RWPE2 (cell line): ENCODE results near the gene RPL13.

Experiments used
- ATAC-seq: fragments of 200-7000 bp; cut with Tn5 transposase; 3 replicates; pipeline ENCODE4 v1.9.1; 2021; ENCODE audit warnings: low read depth
- DNase-seq: peaks from one replicate; pipeline ENCODE4 v3.0.0-alpha.2; 2020; ENCODE audit warnings: low spot score
- H3K27ac ChIP-seq: fragments of 450-650 bp; 2 replicates; pipeline ENCODE4 v1.5.1; 2017; ENCODE audit warnings: mild to moderate bottlenecking; ENCODE audit not compliant: poor library complexity, severe bottlenecking
- H3K27me3 ChIP-seq: fragments of 250-450 bp; sonication (Bioruptor Pico); 2 replicates; pipeline ENCODE4 v1.5.1; 2021; ENCODE audit warnings: mild to moderate bottlenecking, moderate library complexity; ENCODE audit not compliant: insufficient read depth, poor library complexity, severe bottlenecking
- H3K36me3 ChIP-seq: fragments of 250-450 bp; sonication (Bioruptor Pico); 2 replicates; pipeline ENCODE4 v1.5.1; 2020; ENCODE audit warnings: low read depth, mild to moderate bottlenecking, moderate library complexity
- H3K4me1 ChIP-seq: fragments of 250-450 bp; sonication (Bioruptor Pico); 2 replicates; pipeline ENCODE4 v1.5.1; 2021; ENCODE audit warnings: mild to moderate bottlenecking, moderate library complexity; ENCODE audit not compliant: insufficient read depth, poor library complexity, severe bottlenecking
- H3K4me3 ChIP-seq: fragments of 250-450 bp; sonication (Bioruptor Pico); 2 replicates; pipeline ENCODE4 v1.5.1; 2021; ENCODE audit warnings: mild to moderate bottlenecking, moderate library complexity; ENCODE audit not compliant: severe bottlenecking
- H3K9me3 ChIP-seq: fragments of 250-450 bp; sonication (Bioruptor Pico); 2 replicates; pipeline ENCODE4 v1.5.1; 2021; ENCODE audit warnings: mild to moderate bottlenecking, moderate library complexity; ENCODE audit not compliant: severe bottlenecking
- TF ChIP-seq, protein P1 (sequence below): fragments of 450-650 bp; IDR thresholded peaks from one replicate; pipeline ENCODE4 v1.5.1; 2017; ENCODE audit warnings: mild to moderate bottlenecking, moderate library complexity; ENCODE audit not compliant: poor library complexity, severe bottlenecking

RPL13 gene

DNA sequence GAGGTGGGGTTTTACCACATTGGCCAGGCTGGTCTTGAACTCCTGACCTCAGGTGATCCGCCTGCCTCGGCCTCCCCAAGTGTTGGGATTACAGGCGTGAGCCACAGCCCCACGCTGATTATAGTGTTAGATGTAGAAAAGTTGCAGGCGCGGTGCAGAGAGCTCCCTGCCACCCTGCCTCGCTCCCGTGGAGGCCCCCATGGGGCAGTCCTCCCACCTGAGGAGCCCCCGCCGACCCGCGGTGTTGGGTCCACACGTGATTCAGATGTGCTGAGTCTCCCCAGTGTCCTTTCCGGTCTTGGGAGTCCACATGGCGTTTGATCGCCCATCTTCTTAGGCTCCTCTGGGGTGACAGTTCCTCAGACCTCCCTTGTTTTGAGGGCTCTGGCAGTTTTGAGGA lies 5.2 kb upstream of the RPL13 start:
- TF ChIP-seq, protein P1, sequence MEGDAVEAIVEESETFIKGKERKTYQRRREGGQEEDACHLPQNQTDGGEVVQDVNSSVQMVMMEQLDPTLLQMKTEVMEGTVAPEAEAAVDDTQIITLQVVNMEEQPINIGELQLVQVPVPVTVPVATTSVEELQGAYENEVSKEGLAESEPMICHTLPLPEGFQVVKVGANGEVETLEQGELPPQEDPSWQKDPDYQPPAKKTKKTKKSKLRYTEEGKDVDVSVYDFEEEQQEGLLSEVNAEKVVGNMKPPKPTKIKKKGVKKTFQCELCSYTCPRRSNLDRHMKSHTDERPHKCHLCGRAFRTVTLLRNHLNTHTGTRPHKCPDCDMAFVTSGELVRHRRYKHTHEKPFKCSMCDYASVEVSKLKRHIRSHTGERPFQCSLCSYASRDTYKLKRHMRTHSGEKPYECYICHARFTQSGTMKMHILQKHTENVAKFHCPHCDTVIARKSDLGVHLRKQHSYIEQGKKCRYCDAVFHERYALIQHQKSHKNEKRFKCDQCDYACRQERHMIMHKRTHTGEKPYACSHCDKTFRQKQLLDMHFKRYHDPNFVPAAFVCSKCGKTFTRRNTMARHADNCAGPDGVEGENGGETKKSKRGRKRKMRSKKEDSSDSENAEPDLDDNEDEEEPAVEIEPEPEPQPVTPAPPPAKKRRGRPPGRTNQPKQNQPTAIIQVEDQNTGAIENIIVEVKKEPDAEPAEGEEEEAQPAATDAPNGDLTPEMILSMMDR = no peak
- Histone ChIP-seq H3K27me3 (no peaks in the 10 kb centered on the region), H3K4me3 (no peak overlapping the region), H3K9me3 (no peaks in the 10 kb centered on the region), H3K4me1 (peaks cover 5% of the 10 kb centered on the region), H3K27ac (no peak overlapping the region), H3K36me3 (peaks cover 60% of the 10 kb centered on the region)
- ATAC-seq (no peak), DNase-seq (no peak)

DNA sequence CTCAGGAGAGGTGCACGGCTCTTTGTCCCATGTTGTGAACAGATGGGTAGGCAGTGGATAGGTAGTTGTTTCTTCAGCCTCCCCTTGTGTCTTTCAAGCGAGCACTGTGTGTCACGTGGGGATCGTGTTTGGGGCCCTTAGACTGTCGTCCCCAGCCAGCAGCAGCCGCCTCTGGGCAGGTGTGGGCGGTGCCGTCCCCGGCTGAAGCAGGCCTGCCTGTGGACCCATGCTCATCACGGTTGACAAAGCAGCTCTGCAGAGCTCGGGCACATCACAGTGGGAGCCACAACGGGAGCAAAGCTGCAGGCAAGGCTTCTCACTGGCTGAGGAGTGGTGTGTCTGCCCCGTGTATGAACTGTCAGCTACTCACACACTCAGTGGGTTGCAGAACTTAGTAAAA lies 4.7 kb upstream of the RPL13 start:
- TF ChIP-seq, protein P1 = no peak
- Histone ChIP-seq H3K4me3 (no peak overlapping the region), H3K9me3 (no peaks in the 10 kb centered on the region), H3K27me3 (no peaks in the 10 kb centered on the region), H3K36me3 (peaks cover 56% of the 10 kb centered on the region), H3K4me1 (peaks cover 5% of the 10 kb centered on the region), H3K27ac (no peak overlapping the region)
- ATAC-seq (no peak), DNase-seq (no peak)

DNA sequence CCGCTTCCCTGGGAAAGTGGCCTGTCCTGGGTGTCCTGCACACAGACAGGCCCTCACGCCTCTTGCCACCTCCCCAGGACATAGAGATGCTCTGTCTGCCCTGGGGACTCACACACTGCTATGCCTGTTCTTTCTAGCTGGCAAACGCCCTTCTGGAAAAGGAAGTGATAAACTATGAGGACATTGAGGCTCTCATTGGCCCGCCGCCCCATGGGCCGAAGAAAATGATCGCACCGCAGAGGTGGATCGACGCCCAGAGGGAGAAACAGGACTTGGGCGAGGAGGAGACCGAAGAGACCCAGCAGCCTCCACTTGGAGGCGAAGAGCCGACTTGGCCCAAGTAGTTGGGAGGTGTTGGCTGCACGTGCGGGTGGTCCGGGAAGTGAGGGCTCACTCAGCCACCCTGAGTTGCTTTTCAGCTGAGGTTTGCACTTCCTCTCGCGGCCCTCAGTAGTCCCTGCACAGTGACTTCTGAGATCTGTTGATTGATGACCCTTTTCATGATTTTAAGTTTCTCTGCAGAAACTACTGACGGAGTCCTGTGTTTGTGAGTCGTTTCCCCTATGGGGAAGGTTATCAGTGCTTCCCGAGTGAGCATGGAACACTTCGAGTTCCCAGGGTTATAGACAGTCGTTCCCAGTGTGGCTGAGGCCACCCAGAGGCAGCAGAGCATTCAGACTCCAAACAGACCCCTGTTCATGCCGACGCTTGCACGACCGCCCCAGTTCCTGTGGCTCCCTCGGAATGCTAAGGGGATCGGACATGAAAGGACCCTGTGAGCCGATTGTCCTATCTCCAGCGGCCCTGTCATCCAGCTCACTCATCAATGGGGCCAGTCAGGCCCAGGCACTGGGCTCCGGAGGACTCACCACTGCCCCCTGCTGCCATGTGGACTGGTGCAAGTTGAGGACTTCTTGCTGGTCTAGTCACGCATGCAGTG lies 3.5 kb upstream of the RPL13 start:
- Histone ChIP-seq H3K4me3 (no peak overlapping the region), H3K9me3 (no peaks in the 10 kb centered on the region), H3K27ac (no peak overlapping the region), H3K4me1 (peaks cover 5% of the 10 kb centered on the region), H3K36me3 (peaks cover 56% of the 10 kb centered on the region), H3K27me3 (no peaks in the 10 kb centered on the region)
- TF ChIP-seq, protein P1 = peak; percentile 65
- no peak for ATAC-seq
- no peak for DNase-seq

DNA sequence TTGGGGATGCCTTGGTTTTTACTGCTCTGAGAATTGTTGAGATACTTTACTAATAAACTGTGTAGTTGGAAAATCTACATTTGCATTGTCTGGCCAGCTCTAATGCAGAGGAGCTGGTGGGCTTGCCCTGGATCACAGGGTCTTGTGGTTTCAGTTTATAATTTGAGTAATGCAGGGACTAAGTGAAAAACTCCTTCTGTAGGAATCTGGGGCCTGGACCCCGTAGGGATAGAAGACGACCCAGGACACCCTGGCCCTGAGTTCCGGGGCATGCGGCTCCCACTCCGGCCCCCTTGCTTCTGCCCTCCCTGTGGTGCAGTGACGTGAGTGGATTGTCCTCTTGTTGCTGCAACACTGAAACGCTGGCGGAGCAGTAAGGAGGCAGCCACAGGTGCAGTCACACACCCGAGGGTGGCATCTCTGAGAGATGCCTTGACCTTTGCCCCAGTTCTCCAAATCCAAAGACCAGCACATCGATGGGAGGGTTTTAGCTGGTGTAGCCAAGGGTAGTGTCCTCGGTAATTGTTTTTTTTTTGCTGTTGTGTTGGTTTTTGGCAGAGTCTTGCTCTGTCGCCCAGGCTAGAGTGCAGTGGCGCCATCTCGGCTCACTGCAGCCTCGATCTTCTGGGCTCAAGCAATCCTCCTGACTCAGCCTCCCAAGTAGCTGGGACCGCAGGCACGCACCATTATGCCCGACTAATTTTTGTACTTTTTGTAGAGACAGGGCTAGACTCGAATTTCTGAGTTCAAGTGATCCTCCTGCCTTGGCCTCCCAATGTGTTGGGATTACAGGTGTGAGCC lies 2.6 kb upstream of the RPL13 start:
- no peak overlapping the region for H3K4me3 ChIP-seq
- TF ChIP-seq, protein P1 = peak; percentile 38
- peaks cover 11% of the 10 kb centered on the region for H3K4me1 ChIP-seq
- H3K27me3 ChIP-seq = no peaks in the 10 kb centered on the region
- DNase-seq (no peak), ATAC-seq (no peak)
- H3K36me3 ChIP-seq = peaks cover 56% of the 10 kb centered on the region
- no peaks in the 10 kb centered on the region for H3K9me3 ChIP-seq
- peak overlapping the region; percentile 85 for H3K27ac ChIP-seq
